Fibroblast of skin of left biceps (primary cell): Measurements from ENCODE around the gene TESPA1.

ENCODE experiments used
- DNase-seq, 2 experiments: peaks; one replicate each; pipeline ENCODE4 v3.0.0-alpha.2; 2013; ENCODE audit warnings: low read depth in 2 of 2

The TESPA1 gene, protein sequence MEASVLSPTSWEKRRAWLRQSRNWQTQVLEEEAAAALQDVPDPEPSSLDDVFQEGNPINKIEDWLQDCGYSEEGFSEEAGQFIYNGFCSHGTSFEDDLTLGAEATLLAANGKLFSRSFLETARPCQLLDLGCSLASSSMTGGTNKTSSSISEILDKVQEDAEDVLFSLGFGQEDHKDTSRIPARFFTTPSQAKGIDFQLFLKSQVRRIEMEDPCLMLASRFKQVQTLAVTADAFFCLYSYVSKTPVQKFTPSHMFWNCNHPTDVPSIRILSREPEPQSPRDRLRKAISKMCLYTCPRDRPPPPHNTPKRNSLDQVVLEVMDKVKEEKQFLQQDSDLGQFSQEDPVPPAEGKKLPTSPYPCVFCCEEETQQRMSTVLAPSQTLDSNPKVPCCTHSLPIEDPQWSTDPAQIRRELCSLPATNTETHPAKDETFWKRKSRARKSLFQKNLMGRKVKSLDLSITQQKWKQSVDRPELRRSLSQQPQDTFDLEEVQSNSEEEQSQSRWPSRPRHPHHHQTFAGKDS

DNA sequence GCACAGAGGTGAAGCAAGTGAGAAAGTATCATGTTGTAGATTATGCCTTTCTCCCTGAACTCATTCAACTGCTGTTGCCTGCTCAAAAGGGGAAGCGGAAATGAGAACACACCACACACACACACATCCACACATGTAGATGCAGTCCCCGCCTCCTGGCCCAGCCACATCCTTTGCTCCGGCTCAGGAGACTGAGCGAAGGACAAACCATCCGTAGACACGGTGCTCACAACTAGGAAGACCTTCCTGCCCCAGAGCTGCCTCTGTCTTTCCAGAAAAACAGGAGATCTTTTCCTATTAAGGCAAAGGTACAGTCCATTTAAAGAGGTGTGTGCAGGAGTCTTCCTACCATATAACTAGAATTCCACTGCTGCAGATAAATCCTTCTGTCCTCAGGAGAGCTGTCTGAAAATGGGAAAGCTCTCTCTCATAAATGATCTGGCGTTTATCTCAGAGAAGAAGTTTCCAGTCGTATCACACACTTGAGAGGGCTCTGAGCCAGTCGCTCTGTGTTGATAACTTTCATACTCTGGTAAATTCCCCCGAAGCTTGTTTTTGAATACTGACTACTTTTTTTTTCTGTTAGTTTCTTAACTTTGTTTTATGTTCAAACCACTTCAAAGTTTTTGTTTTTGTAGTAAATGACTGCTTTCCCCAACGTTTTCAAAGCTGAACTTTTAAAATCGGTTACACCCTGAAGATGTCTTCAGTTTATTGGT is at the start of gene TESPA1:
TSS of gene TESPA1 (minus strand) at position 105 of the 719 bp plus-strand sequence. CDS start 10,200 bp downstream, outside the sequence.
- DNase-seq, result no peak

DNA sequence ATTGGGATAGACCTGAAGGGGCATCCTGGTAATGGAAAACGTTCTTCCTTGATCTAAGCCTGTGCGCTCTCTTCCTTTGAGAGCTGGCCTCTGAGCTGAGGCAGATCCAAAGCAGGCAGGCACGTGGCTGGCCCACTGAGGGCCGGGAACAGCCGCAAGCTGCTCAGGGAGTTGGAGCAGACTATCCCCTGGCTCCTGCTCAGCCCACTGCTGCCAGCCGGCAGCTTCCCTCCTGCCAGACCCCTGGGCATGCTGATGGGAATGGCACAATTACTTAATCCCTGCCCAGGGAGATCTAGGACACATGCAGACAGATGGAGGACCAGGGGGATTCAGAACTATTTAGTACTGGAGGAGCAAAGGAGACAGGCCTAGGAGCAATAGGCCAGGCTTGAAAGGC is 49.7 kb upstream of the TESPA1 start:
- no peak for DNase-seq

DNA sequence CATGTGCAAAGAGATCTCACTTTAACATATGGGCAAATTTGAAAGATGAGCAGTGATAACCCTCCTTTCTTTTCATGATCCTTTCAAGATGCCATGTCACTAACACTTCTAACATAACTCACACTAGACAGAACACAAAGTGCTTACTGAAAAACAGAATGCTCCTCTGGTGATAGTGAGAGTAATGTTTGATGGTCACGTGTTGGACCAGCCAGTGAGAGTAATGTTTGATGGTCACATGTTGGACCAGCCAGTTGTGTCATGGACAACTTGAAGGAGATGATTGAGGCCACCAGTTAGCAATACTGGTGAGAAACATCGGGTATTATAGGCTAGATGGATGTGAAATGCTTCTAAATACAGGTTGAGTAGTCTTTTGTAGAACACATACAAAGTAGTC is 40.9 kb upstream of the TESPA1 start:
- no peak for DNase-seq

DNA sequence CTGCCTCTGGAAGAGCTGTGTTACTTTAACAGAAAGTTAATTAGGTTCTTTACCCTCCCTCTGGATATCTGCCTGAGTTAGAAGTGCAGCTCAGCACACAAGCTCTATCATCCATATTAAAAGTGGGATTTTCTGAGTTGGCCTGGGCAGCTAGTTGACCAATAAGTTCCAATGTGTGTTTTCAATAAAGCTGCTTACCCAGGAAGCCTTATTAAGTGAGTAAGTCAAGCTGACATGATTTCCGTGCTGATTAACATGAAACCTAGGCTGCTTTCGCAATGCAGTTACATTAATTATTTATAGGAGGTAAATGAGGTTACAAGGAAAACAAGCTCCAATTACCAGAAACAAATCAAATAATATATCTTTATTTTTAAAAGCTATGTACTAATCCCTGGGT is 40.0 kb upstream of the TESPA1 start:
- no peak for DNase-seq

DNA sequence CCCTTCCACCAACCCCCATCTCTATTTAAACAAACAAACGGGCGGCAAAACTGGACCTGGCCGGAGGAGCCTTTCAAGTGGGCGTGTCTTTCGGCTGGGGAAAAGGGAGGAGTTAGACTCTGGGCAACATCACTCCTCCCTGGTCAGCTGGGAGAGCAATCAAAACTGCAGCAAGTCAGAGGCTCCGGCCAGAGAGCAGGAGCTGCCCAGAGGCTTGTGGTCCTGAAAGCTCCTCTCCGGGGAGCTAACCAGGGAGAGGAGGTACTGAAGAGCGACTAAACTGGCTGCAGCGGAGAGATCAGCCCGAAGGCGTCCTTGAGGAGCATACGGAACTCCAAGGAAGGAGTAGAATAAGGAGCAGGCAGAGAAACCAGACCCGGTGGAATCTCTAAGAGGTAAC is 35.2 kb upstream of the TESPA1 start, which contains the start of gene NEUROD4:
TSS of gene NEUROD4 (plus strand) at position 191 of the 400 bp plus-strand sequence. CDS start 6,466 bp downstream, outside the sequence.
- DNase-seq, result no peak

DNA sequence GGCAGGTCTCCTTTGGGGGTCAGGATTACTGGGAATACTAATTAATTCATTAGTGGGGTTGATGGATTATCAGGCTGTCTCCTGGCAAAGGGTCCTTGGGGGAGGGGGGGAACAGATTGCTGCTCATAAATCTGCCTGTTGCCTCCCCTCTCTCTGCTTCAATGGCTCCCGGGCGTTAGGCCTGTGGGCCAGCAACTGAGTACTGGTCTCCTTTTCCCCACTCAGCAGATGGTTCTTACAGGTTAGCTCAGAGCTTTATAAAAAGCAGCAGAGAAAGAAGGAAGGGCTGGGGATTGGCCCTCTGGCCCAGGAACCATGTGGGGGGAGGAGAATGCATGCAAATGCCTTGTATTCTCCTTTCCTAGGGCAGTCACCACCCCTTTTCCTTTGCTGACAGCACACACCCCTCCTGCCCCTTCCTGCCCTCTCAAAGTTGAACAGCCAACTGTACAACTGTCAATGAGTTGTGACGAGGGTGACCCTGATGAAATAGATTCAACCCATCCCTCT is 32.9 kb upstream of the TESPA1 start:
- no peak for DNase-seq

DNA sequence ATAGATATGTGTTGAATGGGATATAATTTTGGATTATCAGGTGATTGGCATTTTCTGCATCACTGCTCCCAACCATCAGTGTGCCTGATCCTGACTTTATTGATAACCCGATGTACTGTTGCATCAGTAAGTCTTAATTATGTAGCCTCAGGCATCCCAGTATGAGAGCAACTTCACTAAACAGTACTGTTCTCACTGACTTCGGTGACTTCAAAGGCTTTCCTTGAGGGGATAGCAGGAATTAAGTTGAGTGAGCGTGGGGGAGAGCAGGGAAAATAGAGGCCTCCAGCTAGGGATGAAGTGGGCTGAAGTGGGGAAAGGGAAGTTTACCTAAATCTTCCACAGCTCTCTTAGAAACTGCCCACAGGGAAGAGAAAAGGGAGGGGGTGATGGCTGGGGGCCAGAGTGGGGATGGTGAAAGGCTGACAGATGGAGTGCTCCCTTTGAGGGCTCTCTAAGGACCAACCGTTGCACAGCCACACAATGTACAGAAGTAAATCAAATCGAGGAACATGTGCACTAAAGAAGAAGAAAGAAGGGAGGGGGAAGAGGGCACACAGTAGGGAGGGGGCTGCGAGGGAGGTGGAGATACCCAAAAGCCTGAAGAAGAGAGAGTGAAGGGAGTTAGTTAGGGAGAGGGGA is 24.5 kb upstream of the TESPA1 start:
- DNase-seq, result no peak

DNA sequence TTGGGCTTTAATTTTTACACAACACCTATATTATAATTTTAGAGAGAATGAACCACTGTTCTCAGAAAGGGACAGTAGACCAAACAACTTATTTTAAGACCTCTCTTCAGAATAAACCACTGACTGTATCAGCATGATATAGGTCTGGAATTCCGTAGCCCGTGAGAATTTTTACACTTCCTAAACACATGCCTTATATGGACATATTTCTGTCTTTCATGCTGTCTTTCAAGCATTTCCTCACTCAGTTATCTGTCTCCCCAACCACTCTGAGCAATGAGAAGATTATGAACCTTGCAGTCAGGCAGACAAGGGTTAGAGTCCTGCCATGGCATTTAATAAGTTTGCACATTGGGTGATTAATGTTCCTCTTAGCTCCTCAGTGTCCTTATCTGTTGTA is 17.8 kb upstream of the TESPA1 start:
- DNase-seq, result no peak

DNA sequence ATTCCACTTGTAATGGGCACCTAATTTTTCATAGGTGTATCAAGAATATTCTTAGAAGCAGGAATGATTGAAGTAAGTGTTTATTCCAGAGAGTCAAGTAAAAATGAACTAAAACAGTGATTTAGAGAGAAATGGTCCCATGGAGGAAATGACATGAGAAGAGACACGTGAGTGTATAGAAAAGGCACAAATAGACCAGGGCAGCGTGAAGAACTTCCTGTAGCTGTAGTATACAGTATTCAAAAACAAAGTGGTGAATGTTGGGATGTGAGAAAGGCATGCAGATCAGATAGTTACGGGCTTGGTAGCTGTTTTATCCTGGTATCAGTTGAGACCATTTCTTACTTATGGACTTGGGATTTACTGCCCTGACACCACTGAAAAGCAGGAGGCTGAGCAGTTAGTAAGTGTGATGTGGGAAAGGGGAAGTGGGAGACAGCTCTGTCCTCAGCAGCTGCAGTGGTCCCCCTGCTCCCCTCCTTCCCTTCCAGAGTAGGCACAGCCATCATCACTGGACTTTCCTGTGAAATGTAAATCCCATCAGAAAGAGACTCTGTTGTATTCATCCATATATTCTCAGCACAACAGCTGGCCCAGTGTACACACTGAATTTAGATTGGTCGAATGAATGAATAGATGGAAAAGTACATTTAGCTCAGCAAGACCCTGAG is 16.8 kb upstream of the TESPA1 start:
- DNase-seq, result no peak

DNA sequence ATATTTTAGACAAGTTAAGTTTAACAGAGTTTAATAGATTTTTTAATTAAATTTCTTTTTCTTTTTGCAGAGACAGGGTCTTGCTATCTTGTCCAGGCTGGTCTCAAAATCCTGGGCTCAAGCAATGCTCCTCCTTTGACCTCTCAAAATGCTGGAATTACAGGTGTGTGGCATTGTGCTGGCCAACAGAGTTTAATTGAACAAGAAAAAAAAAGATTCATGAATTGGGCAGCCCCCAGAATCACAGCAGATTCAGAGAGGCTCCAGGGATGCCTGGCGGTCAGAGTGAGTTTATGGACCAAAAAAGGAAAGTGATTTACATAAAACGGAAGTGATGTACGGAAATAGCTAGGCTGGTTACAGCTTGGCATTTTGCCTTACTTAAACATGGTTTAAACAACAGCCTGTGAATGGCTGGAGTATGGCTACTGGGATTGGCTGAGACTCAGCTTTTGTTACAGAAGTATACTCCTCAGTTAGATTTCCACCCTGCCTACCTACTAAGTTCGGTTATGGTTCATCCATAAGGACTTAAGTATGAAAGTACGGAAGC is 14.5 kb upstream of the TESPA1 start:
- no peak for DNase-seq

DNA sequence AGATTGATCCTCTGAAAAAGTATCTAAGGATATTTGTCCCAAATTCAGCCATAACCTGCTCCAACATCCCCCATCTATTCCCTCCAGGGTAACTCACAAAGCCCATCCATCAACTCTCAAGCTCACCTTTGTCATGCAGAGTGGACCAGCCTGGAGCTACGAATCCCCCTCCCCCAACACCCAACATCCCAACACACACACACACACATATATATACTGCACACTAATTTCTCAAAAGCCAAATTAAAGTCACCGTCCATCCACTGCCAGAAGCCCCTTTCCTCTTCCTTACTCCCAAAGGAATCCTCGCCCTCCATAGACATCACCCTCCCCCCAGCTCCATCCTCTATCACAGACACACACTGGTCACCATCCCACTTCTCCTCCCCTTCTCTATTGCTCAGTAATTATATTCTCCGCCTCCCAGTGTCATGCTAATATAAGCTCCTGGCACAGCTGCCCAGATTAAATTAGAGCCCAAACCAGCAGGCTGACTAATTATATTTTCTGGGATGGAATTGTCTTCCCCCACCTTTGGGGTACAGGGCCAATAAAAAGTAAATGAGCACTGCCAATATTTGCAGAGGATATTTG is 13.5 kb upstream of the TESPA1 start:
- no peak for DNase-seq

DNA sequence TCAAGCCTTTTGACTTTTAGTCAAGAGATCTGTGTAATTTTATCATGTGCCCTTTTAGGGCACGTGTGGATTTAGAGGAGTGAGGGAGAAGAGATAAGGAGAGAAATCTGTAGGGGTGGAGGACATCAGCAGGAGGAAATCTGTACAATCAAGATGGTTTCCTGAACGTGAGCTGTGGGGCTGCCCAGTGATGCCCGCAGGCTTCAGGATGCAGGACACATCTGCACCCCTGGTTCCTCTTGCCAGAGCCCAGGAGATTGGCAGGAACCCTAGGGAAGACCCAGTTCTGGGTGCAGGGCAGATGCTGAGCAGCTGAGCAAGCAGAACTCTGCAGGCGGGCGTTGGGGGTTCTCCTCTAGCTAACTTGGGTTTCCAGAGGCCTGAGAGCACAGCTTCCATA is 11.6 kb upstream of the TESPA1 start:
- DNase-seq, result no peak

DNA sequence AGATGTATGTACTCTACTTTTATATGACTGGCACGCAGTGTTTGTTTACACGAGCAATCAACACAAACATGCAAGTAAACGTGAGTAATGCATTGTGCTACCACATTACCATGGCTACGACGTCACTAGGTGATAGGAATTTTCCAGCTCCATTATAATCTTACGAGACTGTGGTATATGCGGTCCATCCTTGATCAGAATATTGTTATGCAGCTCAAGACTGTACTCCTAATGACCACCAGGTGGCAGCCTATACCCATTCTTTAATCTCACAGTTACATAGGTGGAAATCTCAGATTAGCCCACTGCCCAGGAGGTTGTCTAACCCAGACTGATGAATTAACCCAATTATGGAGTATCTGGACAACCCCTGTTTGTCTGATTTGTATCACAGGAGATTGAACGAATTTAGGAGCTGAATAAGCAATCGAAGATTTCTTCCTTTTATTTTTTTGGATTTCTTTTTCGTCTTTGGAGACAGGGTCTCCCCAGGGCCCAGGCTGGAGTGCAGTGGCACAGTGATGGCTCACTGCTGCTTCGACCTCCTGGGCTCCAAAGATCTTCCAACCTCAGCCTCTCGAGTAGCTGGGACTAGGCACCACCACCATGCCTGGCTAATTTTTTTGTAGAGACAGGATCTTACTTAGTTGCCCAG is 8.7 kb upstream of the TESPA1 start:
- DNase-seq, result peak; percentile 14 to 19

DNA sequence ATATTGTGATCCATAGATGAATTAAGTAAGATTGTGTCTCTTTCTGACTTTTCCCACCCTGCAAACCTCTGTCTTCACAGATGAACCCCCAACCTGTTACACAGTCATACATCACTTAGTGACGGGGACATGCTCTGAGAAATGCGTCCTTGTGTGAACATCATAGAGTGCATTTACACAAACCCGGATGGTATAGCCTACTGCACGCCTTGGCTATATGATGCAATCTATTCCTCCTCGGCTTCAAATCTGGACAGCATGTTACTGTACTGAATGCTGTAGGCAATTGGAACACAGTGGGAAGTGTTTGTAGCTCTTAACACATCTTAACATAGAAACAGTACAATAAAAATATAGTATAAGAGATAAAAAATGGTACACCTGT is 7.4 kb upstream of the TESPA1 start:
- no peak for DNase-seq

DNA sequence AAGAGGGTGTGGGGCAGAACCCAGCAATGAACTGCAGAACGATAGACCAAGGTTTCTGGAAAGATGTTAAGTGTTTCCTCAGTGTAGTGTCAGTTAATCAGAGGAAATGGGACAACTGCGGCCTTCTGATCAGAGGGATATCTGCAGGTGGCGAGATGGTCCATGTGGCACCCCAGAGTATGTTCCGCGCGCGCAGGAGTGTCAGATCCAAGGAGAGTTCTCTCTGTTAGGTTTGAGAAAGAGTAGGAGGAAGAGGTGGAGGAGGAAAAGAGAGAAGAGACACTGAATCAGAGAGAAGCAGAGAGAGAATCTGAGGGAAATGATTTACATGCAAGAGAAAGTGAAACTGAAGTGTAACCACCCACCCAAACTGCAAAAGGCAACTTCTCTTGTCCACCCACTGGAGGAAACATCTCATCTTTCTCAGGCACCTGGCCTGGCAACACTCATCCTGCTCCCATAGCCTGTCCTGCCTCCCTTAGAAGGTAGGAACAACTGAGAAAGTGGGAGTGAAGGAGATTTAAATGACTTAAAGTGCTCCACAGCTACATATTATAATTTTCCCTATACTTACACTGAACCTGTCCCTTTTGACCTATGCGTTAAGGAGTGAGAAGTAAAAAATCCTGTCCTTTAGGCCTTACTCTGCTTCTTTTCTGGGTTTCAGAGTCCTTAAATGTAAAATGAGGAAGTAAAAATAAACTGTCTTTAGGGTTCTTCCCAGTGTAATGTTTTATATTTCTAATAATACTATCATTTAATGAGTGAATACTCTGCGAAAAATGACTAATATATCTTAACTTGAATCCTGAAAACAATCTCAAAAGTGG is 6.8 kb upstream of the TESPA1 start:
- no peak for DNase-seq

DNA sequence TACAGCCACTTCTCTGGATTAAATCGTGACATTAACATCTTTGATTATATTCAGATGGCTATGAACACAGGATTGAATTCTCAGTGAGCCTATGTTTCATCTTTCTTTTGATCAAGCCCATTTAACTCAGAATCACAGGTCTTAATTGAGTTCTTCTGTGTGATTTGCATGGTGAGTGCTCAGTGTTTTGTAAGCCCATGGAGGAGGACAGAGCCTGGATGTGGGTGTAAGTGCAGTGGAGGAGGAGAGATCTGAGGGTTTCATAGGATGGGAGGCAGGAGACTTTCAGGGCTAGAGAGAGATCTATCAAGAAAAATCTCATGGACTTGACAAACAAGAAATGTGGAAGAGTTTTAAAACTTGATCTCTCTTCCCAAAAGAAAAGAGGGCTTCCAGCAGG is 5.3 kb upstream of the TESPA1 start:
- no peak for DNase-seq

DNA sequence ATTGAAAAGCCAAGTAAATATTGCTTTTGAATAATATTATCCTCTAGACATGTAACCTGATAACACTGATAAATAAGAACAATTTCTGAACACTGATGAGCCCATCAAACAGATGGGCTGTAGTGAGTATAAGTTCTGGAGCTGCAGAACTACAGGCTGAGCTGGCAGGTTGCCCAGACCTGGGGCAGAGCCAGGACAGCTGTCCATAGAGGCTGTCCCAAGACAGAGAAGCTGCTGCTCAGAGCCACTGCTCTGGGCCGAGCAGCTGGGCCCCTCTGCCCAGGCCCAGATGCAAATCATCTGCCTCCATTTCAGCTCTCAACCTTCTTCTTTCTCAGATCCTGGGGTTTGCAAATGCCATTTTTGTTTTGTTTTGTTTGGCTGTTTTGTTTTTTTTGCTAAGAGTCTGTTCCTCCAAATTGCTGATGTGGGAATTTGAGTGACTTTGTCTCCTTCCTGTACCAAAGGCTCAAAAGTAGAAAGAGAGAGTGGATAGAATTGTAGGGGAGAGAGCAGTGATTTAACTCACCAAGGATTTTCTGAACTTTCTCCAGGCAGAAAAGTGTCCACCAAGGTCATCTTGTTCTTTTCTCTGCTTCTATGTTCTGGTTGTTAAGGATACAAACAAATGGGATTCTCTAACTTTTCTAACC is 4.0 kb upstream of the TESPA1 start:
- no peak for DNase-seq

DNA sequence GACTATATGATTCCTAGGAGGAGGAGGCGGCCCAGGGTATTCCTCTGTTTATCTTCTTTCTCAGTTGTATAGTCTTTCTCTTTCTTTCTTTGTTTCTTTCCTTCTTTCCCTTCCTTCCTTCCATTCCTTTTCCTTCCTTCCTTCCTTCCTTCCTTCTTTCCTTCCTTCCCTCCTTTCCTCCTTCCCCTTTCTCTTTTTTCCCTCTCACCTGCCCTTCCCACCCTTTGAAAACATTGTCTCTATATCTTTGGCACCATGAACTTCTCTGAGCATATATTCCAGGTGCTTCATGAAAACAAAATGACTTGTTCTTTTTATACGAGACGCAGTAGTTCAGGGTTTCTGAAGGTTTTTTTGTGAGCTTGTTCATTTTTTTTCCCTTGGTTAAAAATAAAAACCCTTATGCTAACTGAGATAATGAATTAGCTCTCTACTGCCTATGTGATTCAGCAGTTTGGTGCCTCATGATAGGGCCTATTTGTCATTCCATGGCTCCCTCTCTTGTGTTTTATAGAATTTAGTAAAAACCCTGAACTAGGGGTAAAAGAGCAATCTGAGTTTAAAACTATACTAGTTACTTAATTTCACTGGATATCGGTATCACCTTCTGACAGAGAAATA is 3.2 kb upstream of the TESPA1 start:
- no peak for DNase-seq
